ENCODE measurements around the gene EPHB2.
A peak's percentile ranks its signal among the peaks of the same experiment; 100 is the strongest.
"Not testable (repeated sequence)": the region's sequence is repeated elsewhere in the genome, so short reads cannot be mapped to it uniquely, and the experiment has no call there.

EPHB2 gene

DNA sequence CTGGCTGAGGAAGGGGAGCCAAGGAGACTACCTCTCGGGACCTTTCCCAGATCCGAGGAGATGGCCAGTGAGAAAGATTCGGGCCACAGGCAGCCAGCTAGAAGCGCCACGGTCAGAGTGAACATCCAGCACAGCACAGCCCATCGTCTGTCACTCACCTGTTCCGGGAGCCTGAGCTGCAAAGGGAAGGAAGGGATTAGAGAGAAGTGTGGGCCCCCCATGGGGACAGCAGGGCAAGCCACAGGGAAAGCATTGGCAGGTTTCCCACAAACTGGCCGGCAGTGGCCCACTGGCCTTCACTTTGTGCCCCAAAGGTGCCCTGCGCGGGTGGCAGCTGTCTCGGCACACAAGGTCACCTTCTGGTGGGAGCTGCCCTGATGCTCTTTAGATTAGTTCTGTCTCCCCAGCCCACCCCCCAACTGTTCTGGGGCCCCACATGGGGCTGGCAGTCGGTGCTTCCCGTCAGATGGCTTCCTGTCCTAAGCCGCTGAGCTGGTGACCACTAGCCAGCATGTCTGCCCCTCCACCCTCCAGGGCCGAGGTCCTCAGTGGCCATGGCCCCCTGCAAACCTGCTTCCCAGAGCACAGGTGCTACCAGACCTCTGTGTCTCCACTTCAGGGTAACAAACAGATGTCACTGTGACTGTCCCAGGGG is 205.3 kb downstream of the EPHB2 start:
- no peak for DNase-seq (ENCODE audit: low spot score)

DNA sequence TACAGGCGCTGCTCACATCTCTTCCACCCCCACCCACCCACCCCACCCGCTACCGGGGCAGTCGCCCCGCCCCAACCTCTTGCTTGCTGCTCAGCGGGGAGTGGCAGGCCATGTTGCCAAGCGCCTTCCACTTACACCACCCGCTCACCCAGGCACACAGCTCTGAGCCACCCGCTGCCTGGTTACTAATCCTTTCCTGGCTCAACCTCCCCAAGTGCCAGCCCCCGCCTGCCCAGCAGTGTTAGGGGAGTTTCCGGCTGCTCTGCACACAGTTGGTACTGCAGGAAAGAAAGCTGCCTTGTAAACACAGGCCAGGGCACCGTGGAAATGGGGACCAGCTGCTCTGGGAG is 205.8 kb downstream of the EPHB2 start:
- no peak for DNase-seq (ENCODE audit: low spot score)

DNA sequence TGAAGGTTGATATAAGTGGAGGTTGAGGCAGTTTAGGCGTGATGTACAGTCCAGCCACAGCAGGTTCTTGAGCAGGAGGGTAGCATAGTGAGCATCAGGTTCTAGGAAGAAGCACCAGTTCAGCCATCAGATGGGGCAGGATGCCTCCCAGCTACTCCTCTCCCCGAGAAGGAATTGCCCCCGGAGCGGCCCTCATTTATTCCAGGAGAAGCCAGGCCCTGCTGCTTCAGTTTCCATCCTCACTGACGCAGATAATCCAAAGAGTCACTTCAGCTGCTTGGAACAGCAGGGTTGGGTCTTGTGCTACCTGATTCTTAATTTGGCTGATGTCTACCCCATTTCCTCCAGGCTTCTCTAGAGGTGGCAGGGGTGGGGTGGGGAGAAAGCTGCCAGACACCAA is 207.3 kb downstream of the EPHB2 start:
- DNase-seq (ENCODE audit: low spot score) = no peak

DNA sequence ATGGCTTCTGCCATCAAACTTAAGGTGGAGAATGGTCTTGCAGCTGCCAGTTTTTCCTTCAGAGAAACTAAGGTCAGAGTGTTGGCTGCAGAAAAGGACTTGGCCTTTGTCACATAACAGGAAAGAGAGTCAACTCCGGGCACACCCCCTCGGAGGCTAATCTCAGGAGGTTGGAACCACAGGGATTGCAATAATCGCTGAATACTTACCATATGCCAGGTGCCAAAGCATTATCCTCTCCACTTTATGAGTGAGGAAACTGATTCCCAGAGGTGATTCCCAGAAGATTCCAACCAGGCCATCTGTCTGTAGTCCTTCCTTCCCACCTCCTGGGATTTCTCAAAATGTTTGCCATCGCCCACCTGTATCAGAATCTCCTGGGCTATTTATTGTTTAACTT is 208.0 kb downstream of the EPHB2 start:
- DNase-seq (ENCODE audit: low spot score) = no peak

DNA sequence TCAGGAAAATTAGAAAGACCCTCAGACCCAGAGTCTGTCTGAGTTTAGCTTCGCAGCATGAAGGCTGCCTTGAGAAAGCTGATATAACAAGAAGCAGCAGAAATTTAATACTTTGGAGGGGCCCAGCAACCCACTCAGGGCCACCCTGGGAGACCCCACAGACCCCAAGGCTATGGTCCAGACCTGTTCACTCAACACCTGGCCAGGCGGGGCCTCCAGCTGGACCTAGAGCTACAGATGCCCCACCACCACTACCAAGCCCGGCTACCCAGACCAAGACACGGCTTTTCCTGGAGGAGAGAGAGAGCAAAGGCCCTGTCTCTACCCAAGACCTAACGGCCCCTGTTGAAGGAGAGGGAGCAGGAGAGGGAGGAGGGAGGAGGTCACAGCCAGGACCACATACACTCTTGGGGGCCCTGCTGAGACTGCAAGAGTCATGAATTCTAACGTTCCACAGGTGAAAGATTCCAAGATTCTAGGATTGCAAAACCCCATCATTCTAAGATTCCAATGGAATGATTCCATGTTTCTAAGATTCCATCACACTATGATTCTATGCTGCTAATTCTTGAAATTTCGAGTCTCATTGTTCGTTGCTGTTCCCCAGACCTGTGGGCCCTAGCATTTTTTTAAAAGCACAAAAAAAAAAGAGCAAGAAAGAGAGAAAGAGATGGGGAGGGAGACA is 208.8 kb downstream of the EPHB2 start:
- DNase-seq (ENCODE audit: low spot score) = no peak

DNA sequence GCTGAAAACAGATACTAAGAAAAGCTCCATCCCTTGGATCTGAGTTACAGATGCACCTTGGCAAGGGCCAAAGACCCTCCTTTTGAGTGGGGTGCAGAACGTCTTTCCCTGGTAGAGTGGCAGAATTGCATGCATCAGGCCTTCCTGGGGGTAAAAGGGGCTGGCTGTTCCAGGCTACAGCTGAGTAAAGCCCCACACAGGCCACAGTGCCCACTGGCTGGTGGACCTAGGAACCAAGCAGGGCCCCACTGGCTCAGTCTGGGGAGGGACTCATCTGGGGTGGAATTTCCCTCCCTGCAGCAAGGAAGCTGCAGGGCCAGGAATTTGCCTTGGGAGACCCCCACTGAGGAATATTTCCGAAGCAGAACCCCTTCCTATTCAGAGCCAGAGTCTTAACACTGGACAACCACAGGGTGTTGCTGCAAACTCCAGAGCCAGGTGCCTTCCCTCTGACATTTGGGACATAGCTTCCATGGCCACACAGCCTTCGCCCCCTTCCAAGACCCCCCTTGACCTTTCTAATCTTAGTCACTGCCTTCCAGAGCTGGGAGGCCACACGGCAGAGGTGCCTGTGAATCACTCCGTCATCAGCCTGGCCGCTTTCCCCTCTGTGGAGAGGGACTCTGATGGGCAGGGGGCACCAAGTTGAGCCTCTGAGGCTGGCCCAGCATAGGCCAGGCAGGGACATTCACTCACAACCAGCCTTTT is 209.5 kb downstream of the EPHB2 start:
- DNase-seq (ENCODE audit: low spot score) = no peak

DNA sequence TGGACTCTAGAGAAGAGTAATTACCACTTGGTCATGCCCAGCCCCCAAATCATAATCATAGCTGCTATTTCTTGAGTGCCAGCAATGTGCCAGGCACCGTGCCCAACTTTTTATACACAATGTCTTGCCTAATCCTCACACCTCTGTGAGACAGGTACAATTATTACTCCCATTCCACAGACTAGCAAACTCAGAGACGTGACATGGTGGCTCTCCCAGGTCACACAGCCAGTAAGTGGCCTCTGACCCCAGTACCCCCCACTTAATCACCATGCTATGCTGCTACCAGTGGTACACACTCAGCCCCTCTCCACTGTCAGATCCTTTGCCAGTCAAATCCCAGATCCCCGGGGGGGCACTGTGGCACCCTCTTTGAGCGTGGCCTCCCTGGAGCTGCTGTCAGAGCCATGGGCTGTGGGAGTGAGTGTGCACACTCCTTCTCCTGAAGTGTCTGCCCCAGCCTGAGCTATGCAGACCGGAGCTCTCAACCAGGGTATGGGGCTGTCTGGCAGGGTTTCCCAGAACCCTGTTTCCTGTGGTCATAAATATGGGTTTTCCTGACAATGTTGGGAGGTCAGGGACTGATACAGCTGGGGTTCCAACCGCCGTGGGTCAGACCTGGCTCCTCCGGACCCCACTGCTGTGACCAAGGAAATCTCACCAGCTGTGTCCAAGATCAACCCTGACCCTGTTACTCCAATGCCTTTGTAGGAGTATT is 210.3 kb downstream of the EPHB2 start:
- no peak for DNase-seq (ENCODE audit: low spot score)

DNA sequence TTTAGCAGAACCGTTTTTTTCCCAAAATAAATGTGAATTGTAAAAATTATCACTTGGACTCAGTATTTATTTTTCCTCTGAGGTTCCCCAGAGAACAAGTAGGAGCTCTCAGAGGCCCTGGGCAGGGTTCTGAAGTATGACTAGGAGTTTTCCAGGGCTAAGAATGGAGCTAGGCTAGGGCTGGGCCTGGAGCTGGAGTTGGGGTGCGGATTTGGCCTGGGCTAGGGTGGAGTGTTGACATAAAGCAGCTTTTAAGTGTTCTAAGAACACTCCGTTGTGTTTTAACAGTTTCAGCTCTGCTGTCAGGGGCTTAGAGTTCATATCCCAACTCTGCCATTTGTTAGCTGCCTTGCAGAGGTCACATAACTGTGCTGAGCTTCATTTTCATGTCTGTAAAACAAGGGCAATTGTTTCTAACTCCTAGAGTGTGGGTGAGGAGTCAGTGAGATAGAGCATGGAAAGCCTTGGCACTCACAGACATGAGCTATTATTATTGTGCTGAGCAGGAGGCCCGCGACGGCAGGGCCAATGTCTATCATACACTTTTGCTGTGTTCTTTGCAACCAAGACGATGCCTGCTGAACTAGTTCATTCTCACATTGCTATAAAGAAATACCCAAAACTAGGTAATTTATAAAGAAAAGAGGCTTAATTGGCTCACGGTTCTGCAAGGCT is 210.9 kb downstream of the EPHB2 start:
- DNase-seq (ENCODE audit: low spot score) = no peak

DNA sequence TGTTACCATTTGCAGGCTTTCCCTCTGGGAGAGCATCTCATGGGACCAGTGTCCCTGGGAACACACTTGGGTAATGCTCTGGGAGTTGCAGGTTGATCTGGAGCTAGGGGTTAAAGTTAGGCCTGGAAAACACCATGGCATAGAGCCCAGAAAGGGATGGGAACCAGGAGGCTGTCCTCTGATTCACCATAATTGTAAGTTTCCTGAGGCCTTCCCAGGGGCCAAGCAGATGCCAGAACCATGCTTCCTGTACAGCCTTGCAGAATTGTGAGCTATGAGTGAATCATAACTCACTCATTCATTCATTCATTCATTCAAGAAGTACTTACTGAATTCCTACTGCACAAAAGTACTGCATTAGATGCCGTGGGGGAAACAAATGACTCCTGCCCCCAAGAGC is 212.0 kb downstream of the EPHB2 start:
- no peak for DNase-seq (ENCODE audit: low spot score)

DNA sequence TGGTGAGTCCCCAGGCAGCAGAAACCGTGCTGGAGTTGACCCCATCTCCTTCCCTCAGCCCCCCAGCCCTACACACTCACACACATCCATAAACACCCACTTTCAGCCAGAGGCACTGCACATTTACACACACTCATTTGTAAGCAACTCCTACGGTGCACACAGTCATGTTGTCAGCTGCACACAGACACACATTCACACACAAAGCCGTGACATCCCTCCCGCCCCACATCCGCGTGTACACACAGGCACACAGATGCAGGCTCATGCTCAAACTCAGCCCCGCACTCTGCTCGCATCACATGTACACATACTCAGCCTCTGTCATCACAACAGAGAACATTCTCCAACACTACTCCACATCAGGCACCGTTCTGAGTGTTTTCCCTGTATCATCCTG is 214.5 kb downstream of the EPHB2 start:
- DNase-seq (ENCODE audit: low spot score) = no peak

DNA sequence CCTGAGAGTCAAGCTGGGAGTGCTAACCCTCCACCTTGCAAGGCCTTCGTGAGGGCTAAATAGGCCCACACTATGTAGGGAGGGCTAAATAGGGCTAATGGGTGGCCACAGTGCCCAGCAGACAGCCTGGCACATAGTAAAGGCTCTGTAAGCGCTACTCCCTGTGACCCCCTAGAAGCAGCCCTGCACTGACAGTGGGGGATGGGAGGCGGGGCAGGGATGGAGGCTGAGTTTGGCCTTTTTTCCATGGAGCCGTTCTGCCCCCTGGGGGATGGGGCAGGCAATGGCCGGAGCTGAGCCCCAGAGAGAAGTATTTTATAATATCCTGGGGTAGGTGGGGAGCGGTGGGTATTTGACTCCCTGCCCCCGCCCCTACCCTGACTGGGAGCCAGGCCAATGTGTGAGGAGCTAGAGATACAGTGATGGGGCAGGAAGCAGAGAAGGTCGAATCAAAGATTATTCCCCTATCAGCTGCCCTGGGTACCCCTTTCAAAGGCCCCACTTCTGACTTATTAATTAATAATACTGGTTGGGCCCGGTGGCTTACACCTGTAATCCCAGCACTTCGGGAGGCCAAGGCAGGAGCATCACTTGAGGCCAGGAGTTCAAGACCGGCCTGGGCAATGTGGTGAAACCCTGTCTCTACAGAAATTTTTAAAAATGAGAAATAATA is 219.7 kb downstream of the EPHB2 start:
- peak; percentile 23 for DNase-seq (ENCODE audit: low spot score)

DNA sequence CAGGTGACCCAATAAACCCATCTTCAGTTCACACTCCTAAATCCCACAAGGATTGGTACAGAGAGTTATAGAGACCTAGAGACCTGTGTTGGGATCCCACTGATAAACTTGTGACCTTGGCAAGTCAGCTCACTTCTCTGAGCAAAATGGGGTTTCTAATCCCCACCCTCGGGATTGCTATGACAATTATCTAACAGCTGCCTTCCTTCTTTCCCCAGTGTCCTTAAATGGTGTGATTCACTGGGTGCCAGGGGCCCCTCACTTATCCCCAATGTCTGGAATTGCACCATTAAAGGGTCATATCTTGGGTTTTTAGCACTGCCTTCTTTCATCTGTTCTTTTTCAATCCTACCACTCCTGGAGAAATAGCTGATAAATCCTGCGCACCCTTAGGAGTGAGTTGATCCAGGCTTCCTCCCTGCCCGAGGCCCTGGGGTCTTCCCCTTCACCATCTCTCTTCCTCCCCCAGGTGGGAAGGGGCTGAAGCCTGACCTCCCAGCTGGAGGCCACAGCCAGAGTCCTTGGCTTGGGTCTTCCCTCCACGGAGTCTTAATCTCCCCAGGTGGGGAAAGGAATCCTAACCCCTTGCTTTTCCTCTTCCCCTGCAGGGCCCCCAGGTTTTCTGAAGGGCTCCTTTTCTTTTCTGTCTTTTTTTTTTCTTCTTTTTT is 222.3 kb downstream of the EPHB2 start:
- DNase-seq (ENCODE audit: low spot score) = no peak

DNA sequence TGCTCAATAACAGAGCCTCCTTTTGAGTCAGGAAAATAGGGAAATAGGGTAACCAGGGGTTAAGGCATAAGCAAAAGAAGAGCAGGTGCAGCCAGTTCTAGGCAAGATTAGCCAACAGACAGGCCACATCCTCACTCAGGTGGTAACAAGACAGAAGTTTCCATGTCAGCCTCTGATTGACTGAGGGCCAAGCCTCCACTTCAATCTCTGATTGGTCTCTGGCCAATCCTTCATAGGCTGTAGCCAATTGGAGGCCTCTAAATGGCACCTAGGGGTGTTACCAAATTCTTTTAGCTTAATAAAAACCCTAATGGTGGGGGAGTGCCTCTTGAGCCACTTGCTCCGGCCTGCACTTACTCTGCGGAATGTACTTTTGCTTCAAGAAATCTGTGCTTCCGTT is 224.8 kb downstream of the EPHB2 start:
- no peak for DNase-seq (ENCODE audit: low spot score)

DNA sequence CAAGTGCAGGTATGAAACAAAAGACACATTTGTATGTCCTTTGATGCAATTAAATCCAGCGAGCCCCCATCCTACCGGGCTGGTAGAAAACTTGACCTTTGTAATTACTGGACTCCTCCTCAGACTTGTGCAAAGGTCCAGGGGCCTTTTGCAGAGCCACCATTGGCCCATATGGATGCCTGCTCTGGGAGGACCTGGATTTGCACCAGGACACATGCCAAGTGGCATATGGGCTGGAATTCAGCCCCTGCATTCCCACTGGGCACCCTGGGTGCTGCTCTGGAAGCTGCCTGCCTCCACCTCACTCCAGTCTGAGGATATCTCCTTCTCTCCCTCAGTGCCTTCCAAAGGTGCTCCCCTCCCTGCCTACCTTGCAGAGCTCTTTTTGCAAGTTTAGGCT is 226.0 kb downstream of the EPHB2 start:
- no peak for DNase-seq (ENCODE audit: low spot score)

DNA sequence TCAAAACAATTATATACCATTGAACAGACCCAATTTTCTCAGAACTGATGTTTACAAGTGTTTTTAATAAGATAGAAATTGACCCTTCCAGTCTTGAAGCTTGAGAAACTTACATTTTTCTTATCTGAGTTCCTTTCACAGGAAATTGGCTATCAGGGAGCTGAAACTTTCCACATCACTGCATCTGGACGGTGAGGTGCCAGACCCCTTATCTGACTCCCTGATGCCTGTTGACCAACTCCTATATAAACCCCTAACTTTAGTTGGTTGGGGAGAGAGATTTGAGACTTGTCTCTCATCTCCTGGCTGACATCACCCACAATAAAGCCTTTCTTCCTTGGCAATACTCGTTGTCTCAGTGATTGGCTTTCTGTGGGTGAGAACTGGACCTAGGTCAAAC is 230.6 kb downstream of the EPHB2 start:
- no peak for DNase-seq (ENCODE audit: low spot score)

DNA sequence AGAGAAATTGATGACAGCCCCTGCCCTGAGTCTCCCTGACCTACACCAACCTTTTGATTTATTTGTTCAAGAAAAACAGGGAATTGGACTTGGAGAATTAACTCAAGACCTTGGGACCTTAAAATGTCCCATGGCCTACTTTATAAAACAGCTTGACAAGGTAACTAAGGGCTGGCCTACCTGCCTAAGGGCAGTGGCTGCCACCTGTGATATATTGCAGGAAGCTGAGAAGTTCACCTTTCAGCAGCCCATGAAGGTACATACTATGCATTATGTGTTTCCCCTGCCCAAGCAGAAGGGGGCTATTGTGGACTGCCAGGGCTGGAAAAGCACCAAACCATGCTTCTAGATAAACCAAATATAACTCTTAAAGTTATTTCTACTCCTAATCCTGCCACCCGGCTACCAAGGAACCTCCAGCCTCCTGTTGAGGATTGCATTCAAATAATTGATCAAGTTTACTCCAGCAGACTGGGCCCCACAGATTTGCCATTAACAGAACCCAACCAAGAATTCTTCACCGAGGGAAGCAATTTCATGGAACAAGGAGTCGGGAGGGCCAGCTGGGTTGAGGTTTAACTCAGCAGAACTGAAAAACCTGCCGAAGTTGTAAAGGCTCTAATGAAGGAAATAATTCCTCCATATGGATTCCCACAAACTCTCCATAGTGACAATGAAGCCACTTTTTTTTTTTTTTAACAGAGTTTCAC is 233.9 kb downstream of the EPHB2 start:
- DNase-seq (ENCODE audit: low spot score) = no peak

DNA sequence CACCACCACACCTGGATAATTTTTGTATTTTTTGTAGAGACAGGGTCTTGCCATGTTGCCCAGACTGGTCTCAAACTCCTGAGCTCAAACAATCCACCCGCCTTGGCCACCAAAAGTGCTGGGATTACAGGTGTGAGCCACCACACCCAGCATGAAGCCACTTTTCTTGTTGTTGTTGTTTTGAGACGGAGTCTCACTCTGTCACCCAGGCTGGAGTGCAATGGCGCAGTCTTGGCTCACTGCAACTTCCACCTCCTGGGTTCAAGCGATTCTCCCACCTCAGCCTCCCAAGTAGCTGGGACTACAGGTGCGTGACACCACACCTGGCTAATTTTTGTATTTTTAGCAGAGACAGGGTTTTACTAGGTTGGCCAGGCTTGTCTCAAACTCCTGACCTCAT is 234.5 kb downstream of the EPHB2 start:
- DNase-seq (ENCODE audit: low spot score) = not testable (repeated sequence)

DNA sequence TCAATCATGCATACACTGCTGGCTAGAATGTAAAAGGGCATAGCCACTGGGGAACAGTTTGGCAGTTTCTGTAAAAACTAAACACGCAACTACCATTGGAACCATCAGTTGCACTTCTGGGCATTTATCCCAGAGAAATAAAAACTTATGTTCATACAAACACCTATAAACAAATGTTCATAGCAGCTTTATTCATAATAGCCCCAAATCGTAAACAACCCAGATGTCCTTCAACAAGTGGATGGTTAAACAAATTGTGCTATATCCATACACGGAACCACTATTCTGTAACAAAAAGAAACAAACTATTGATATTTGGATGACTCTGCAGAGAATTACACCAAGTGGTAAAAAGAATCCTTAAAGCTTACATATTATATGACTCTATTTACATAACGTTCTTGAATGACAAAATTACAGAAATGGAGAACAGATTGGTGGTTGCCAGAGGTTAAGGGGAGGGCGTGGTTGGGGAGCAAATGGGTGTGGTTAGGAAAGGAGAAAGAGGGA is 239.2 kb downstream of the EPHB2 start:
- no peak for DNase-seq (ENCODE audit: low spot score)

DNA sequence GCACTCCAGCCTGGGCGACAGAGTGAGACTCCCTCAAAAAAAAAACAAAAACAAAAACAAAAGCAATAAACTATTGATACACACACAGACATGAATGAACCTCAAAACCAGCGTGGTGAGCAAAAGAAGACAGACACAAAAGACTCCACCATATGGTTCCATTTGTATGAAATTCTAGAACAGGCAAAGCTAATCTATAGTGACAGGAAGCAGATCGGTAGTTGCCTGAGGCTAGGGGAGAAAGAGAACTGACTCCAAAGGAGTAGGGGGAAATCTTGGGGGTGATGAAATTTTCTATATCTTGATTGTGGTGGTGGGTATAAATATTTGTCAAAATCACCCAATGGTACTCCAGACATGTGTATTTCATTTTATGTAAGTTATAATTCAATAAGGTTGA is 241.2 kb downstream of the EPHB2 start:
- DNase-seq (ENCODE audit: low spot score) = no peak

DNA sequence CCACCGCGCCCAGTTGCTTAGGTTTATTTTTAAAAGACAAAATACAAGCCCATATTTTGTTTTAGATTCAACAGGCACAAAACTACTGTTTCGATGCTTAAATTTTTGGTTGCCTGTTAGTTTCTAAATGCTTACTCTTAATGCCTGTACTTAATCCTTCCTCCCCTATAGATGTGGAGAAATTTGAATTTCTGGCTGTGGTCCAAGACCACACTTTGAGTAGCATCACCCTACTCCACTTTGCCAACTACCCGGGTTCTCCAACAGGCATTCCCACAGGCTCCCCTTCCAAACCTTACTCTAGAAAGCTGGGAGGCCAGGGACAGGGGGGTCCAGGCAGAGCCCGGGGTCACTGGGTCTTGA is 242.0 kb downstream of the EPHB2 start:
- DNase-seq (ENCODE audit: low spot score) = no peak
